Measurements from ENCODE around the gene SOWAHC. TPM values are rescaled to one million over a fixed set of nuclear protein-coding genes. Genes with fewer than 3 reads are reported as not detected.

The SOWAHC gene
- total RNA-seq, 1 donor from 2014 or later, result 5.7 TPM

GRCh38 chr2:109644571-109645275, 30.6 kb downstream of the SOWAHC start:
- Histone ChIP-seq H3K4me2 (peak overlapping the region; percentile 61), H3K27ac (no peak overlapping the region), H2AFZ (replicated peaks) (peak overlapping the region; percentile 75), H3F3A (ENCODE audit: low read depth) (peaks cover 20% of the 10 kb centered on the region), H3K4me3 (peak overlapping the region; percentile 1), H3K4me1 (peaks cover 20% of the 10 kb centered on the region), H3K79me2 (ENCODE audit: low read depth) (no peaks in the 10 kb centered on the region), H3K9me3 (ENCODE audit: low read depth) (no peaks in the 10 kb centered on the region), H4K20me1 (ENCODE audit: low read depth) (no peaks in the 10 kb centered on the region), H3K27me3 (no peaks in the 10 kb centered on the region), H3K36me3 (no peaks in the 10 kb centered on the region), H3K9ac (no peak overlapping the region)
- Mint-ChIP-seq H3K9me3 (no peaks in the 10 kb centered on the region), H3K27me3 (ENCODE audit: insufficient read depth, low read depth) (peaks cover 6% of the 10 kb centered on the region), H3K4me3 (peak overlapping the region; percentile 57), H3K36me3 (no peaks in the 10 kb centered on the region), H3K4me1 (peaks cover 28% of the 10 kb centered on the region), H3K27ac (peak overlapping the region; percentile 55)
- no peak for TF ChIP-seq CTCF (IDR thresholded peaks at IDR 0.05)
- no peak for TF ChIP-seq EZH2 (IDR thresholded peaks at IDR 0.05)
- no peak for TF ChIP-seq EZH2phosphoT487 (IDR thresholded peaks at IDR 0.05)
- DNase-seq (ENCODE audit: low spot score), result peak; percentile 66

- Histone ChIP-seq H3K9me3 (ENCODE audit: low read depth) (no peaks in the 10 kb centered on the region), H3K4me1 (peaks cover 20% of the 10 kb centered on the region), H3K27ac (no peak overlapping the region), H4K20me1 (ENCODE audit: low read depth) (no peaks in the 10 kb centered on the region), H2AFZ (replicated peaks) (peak overlapping the region; percentile 75), H3K9ac (no peak overlapping the region), H3K4me2 (peak overlapping the region; percentile 61), H3F3A (ENCODE audit: low read depth) (peaks cover 20% of the 10 kb centered on the region), H3K36me3 (no peaks in the 10 kb centered on the region), H3K4me3 (peak overlapping the region; percentile 1), H3K79me2 (ENCODE audit: low read depth) (no peaks in the 10 kb centered on the region), H3K27me3 (no peaks in the 10 kb centered on the region)
- peaks cover 28% of the 10 kb centered on the region for H3K4me1 Mint-ChIP-seq
- no peak overlapping the region for H3K4me3 Mint-ChIP-seq
- peaks cover 6% of the 10 kb centered on the region for H3K27me3 Mint-ChIP-seq (ENCODE audit: insufficient read depth, low read depth)
- H3K36me3 Mint-ChIP-seq, result no peaks in the 10 kb centered on the region
- TF ChIP-seq EZH2phosphoT487 (IDR thresholded peaks at IDR 0.05), result no peak
- no peak for TF ChIP-seq EZH2 (IDR thresholded peaks at IDR 0.05)
- TF ChIP-seq CTCF (IDR thresholded peaks at IDR 0.05), result no peak
- no peaks in the 10 kb centered on the region for H3K9me3 Mint-ChIP-seq
- peak; percentile 41 for DNase-seq (ENCODE audit: low spot score)
- peak overlapping the region; percentile 43 for H3K27ac Mint-ChIP-seq
Observed at GRCh38 chr2:109645412-109646184, 31.4 kb downstream of the SOWAHC start.

- no peaks in the 10 kb centered on the region for H3K9me3 ChIP-seq (ENCODE audit: low read depth)
- H4K20me1 ChIP-seq (ENCODE audit: low read depth), result no peaks in the 10 kb centered on the region
- H3K36me3 ChIP-seq, result no peaks in the 10 kb centered on the region
- H3K4me3 ChIP-seq, result no peak overlapping the region
- H2AFZ ChIP-seq (replicated peaks), result no peak overlapping the region
- no peaks in the 10 kb centered on the region for H3K36me3 Mint-ChIP-seq
- H3K4me1 Mint-ChIP-seq, result peaks cover 31% of the 10 kb centered on the region
- no peak overlapping the region for H3K4me3 Mint-ChIP-seq
- no peak for DNase-seq (ENCODE audit: low spot score)
- H3K27me3 ChIP-seq, result no peaks in the 10 kb centered on the region
- H3K27ac Mint-ChIP-seq, result no peak overlapping the region
- H3K27me3 Mint-ChIP-seq (ENCODE audit: insufficient read depth, low read depth), result peaks cover 6% of the 10 kb centered on the region
- TF ChIP-seq EZH2 (IDR thresholded peaks at IDR 0.05), result no peak
- TF ChIP-seq EZH2phosphoT487 (IDR thresholded peaks at IDR 0.05), result no peak
- peaks cover 20% of the 10 kb centered on the region for H3K4me1 ChIP-seq
- no peaks in the 10 kb centered on the region for H3K9me3 Mint-ChIP-seq
- peaks cover 20% of the 10 kb centered on the region for H3F3A ChIP-seq (ENCODE audit: low read depth)
- no peaks in the 10 kb centered on the region for H3K79me2 ChIP-seq (ENCODE audit: low read depth)
- no peak overlapping the region for H3K27ac ChIP-seq
- no peak overlapping the region for H3K9ac ChIP-seq
- no peak overlapping the region for H3K4me2 ChIP-seq
Observed at GRCh38 chr2:109646961-109647360, 32.8 kb downstream of the SOWAHC start.
